HepG2 (cell line): Measurements from ENCODE around the gene ESYT3. TPM values are rescaled to one million over a fixed set of nuclear protein-coding genes. Genes with fewer than 3 reads are reported as not detected.

ENCODE experiments used
- ATAC-seq: fragments of 200-7000 bp; cut with Tn5 transposase; 3 replicates; pipeline ENCODE4 v1.9.1; 2020; ENCODE audit warnings: mild to moderate bottlenecking, moderate library complexity
- BruUV-seq: library from RNA; stranded (reverse); fragments of 400-500 nt; replicated peaks from 2 replicates; lab custom pipeline; 2021; lab: Mats Ljungman, UMichigan
- CTCF ChIA-PET: fragments of 300-600 bp; formaldehyde crosslinking; extraction: SDS; loops from one replicate; lab custom pipeline; 2021; ENCODE audit warnings: low total read pairs, inconsistent platforms, low intra/inter-chr PET ratio; lab: Yijun Ruan, JAX
- POLR2A ChIA-PET: fragments of 350-600 bp; sonication (Branson Sonifier 250); formaldehyde crosslinking; loops from one replicate; lab custom pipeline; 2020; ENCODE audit warnings: antibody characterized with exemption, inconsistent platforms; lab: Yijun Ruan, JAX
- DNase-seq: peaks from one replicate; pipeline ENCODE4 v3.0.0-alpha.2; 2015; ENCODE audit warnings: low spot score
- FAIRE-seq: peaks from 3 replicates; lab custom pipeline; 2011; peaks lifted over from hg19 to GRCh38; lab: Jason Lieb, UNC
- H2AFZ ChIP-seq: one replicate; pipeline ENCODE4 v1.6.1; 2011; ENCODE audit warnings: low read length, inconsistent platforms
- H3K27ac ChIP-seq: fragments of 300-600 bp; 3 replicates; pipeline ENCODE4 v1.8.0; 2011; ENCODE audit warnings: mixed run types, mild to moderate bottlenecking, mixed read lengths, low read length, inconsistent platforms; ENCODE audit not compliant: insufficient read depth; ENCODE audit errors: extremely low read length
- H3K27me3 ChIP-seq, 2 experiments: fragments of 200-600 bp in 1 of 2; 2 replicates in 1 of 2; 3 replicates in 1 of 2; pipeline versions ENCODE4 v1.6.0 to v1.8.0; 2011; ENCODE audit warnings: low read length in 2 of 2, mild to moderate bottlenecking in 2 of 2, moderate library complexity in 2 of 2, inconsistent platforms in 1 of 2; ENCODE audit not compliant: insufficient read depth in 2 of 2, control insufficient read depth in 1 of 2
- H3K36me3 ChIP-seq, 2 experiments: fragments of 200-600 bp in 1 of 2; replicated peaks in 1 of 2; 2 replicates in 1 of 2; 3 replicates in 1 of 2; pipeline versions ENCODE4 v1.5.1 to v1.8.0; 2011; ENCODE audit warnings: low read length in 2 of 2, inconsistent platforms in 1 of 2; ENCODE audit not compliant: insufficient read depth in 2 of 2, control insufficient read depth in 1 of 2
- H3K4me1 ChIP-seq: 2 replicates; pipeline ENCODE4 v1.5.1; 2012; ENCODE audit warnings: low read length, inconsistent platforms; ENCODE audit not compliant: insufficient read depth
- H3K4me2 ChIP-seq: 2 replicates; pipeline ENCODE4 v1.6.0; 2011; ENCODE audit warnings: low read depth, low read length, inconsistent platforms
- H3K4me3 ChIP-seq, 3 experiments: fragments of 200-600 bp in 1 of 3; sonication (generic), shearing (Covaris generic) in 1 of 3; replicated peaks in 1 of 3; 2 replicates each; pipeline ENCODE4 v1.5.1; 2011 to 2016; ENCODE audit warnings: low read length in 3 of 3, inconsistent platforms in 2 of 3, low read depth in 2 of 3, mild to moderate bottlenecking in 2 of 3, control low read depth in 1 of 3, mixed read lengths in 1 of 3; ENCODE audit not compliant: insufficient read depth in 1 of 3
- H3K79me2 ChIP-seq: one replicate; pipeline ENCODE4 v1.6.1; 2011; ENCODE audit warnings: low read length, inconsistent platforms; ENCODE audit not compliant: insufficient read depth
- H3K9ac ChIP-seq: 2 replicates; pipeline ENCODE4 v1.6.0; 2011; ENCODE audit warnings: mild to moderate bottlenecking, low read depth, low read length, inconsistent platforms; ENCODE audit not compliant: insufficient read depth
- H3K9me3 ChIP-seq: 2 replicates; pipeline ENCODE4 v1.5.1; 2012; ENCODE audit warnings: mild to moderate bottlenecking, low read length
- H4K20me1 ChIP-seq: 2 replicates; pipeline ENCODE4 v1.6.0; 2011; ENCODE audit warnings: inconsistent platforms, mild to moderate bottlenecking, low read length, moderate library complexity; ENCODE audit not compliant: insufficient read depth
- SAFB2 ChIP-seq: sonication (generic); formaldehyde crosslinking; IDR thresholded peaks from 2 replicates; pipeline ENCODE4 v1.5.1; 2020; ENCODE audit warnings: missing genetic modification reagents, low read depth, mild to moderate bottlenecking, borderline replicate concordance
- SOX6 ChIP-seq, 2 experiments: fragments of 450-650 bp in 1 of 2; sonication (generic) in 1 of 2; formaldehyde crosslinking in 1 of 2; IDR thresholded peaks; 2 replicates each; pipeline versions ENCODE4 v1.4.0 to v1.6.1; 2017 to 2020; ENCODE audit warnings: antibody characterized with exemption in 1 of 2, mild to moderate bottlenecking in 1 of 2, missing genetic modification reagents in 1 of 2
- ZNF136 ChIP-seq: sonication (generic); formaldehyde crosslinking; IDR thresholded peaks from 2 replicates; pipeline ENCODE4 v1.8.1; 2022; ENCODE audit warnings: low read depth, mild to moderate bottlenecking, moderate library complexity, missing genetic modification reagents
- WGBS: methylation state at CpG from one replicate; pipeline ENCODE4 v1.1.6; 2017; ENCODE audit warnings: low lambda C conversion rate; 5-methylcytosine and 5-hydroxymethylcytosine counted together
- in situ Hi-C: cut with HindIII; loops from 2 replicates; pipeline ENCODE4 v1.10.0; 2017; ENCODE audit warnings: low pct_unique_long_range_greater_than_20kb; ENCODE audit not compliant: extremely low pct_ligation_motif_present
- intact Hi-C: fragments of 100-400 bp; cut with micrococcal nuclease; formaldehyde crosslinking; loops from one replicate; pipeline ENCODE4 v1.10.0; 2022; ENCODE audit not compliant: unreplicated experiment
- polyA plus RNA-seq, 8 experiments: library from polyadenylated mRNA; depleted of rRNA in 3 of 8; stranded (reverse) in 7 of 8; unstranded in 1 of 8; fragments of >200 nt; fragmentation: Illumina TruSeq in 4 of 8; extraction: Trizol in 4 of 8; gene quantifications; 2 replicates each; pipeline versions ENCODE4 v1.2.1 to v1.2.3, GENCODE V29; 2011 to 2016; ENCODE audit warnings: low read depth in 4 of 8, missing spikeins in 1 of 8, mixed read lengths in 1 of 8; ENCODE audit not compliant: insufficient read depth in 1 of 8
- total RNA-seq, 5 experiments: library from RNA; depleted of rRNA; stranded (reverse); fragments of >200 nt; fragmentation: Illumina TruSeq; extraction: Trizol; gene quantifications; 2 replicates each; pipeline ENCODE4 v1.2.3, GENCODE V29; 2016; ENCODE audit warnings: low read depth in 1 of 5
- TF ChIP-seq, protein P1 (sequence below), 2 experiments: fragments of 450-650 bp in 1 of 2; sonication (generic) in 1 of 2; formaldehyde crosslinking; IDR thresholded peaks; 2 replicates each; pipeline versions ENCODE4 v1.5.0 to v1.8.0; 2020 to 2022; ENCODE audit warnings: mild to moderate bottlenecking in 1 of 2, missing genetic modification reagents in 1 of 2
- TF ChIP-seq, protein P2 (sequence below): sonication (generic); formaldehyde crosslinking; IDR thresholded peaks from 2 replicates; pipeline ENCODE4 v1.8.1; 2022; ENCODE audit warnings: low read depth, mild to moderate bottlenecking, missing genetic modification reagents

ESYT3 gene
- total and polyA plus RNA-seq, 2 of the 13 experiments (the other 11 are each of a cell fraction or from before 2014, with no cell fraction given), result 1.5 to 4.1 TPM

DNA sequence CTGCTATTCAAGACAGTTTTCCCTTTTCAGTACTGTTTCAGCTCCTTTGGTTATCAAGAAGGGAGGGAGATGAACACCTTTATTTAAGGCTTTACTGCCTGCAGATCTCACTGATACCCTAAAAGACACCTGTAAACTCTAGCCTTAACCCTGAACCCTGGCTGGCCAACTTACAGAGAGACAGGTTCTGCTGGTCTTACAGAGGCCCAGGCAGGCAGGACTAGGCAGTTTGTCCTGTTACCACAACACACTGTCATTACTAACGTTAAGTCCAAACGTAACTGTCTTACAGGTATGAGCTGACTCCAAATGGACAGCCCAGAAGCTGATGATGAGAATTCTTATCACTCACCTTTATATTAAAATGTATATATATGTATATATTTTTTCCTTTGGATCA is 42.1 kb downstream of the ESYT3 start:
- Histone ChIP-seq H3K9me3 (no peaks in the 10 kb centered on the region), H3K4me1 (no peaks in the 10 kb centered on the region), H3K36me3 (no peaks in the 10 kb centered on the region; a peak in 1 of 5 replicates), H3K27me3 (no peaks in the 10 kb centered on the region), H3K4me3 (no peak overlapping the region), H3K4me2 (no peak overlapping the region), H3K79me2 (no peaks in the 10 kb centered on the region), H4K20me1 (no peaks in the 10 kb centered on the region), H3K9ac (no peak overlapping the region)
- intact Hi-C loops (no loop called here), in situ Hi-C loops (no loop called here)
- no peak for ATAC-seq
- POLR2A ChIA-PET, result no interaction called here
- no peak for FAIRE-seq
- TF ChIP-seq SOX6 (IDR thresholded peaks at IDR 0.05), result no peak
- TF ChIP-seq SOX6 (CRISPR knock-in tag; IDR thresholded peaks at IDR 0.05), result no peak
- TF ChIP-seq, protein P1, sequence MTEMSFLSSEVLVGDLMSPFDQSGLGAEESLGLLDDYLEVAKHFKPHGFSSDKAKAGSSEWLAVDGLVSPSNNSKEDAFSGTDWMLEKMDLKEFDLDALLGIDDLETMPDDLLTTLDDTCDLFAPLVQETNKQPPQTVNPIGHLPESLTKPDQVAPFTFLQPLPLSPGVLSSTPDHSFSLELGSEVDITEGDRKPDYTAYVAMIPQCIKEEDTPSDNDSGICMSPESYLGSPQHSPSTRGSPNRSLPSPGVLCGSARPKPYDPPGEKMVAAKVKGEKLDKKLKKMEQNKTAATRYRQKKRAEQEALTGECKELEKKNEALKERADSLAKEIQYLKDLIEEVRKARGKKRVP (CRISPR knock-in tag; IDR thresholded peaks at IDR 0.05), result no peak
- no peak for TF ChIP-seq SAFB2 (CRISPR knock-in tag)
- TF ChIP-seq, protein P2, sequence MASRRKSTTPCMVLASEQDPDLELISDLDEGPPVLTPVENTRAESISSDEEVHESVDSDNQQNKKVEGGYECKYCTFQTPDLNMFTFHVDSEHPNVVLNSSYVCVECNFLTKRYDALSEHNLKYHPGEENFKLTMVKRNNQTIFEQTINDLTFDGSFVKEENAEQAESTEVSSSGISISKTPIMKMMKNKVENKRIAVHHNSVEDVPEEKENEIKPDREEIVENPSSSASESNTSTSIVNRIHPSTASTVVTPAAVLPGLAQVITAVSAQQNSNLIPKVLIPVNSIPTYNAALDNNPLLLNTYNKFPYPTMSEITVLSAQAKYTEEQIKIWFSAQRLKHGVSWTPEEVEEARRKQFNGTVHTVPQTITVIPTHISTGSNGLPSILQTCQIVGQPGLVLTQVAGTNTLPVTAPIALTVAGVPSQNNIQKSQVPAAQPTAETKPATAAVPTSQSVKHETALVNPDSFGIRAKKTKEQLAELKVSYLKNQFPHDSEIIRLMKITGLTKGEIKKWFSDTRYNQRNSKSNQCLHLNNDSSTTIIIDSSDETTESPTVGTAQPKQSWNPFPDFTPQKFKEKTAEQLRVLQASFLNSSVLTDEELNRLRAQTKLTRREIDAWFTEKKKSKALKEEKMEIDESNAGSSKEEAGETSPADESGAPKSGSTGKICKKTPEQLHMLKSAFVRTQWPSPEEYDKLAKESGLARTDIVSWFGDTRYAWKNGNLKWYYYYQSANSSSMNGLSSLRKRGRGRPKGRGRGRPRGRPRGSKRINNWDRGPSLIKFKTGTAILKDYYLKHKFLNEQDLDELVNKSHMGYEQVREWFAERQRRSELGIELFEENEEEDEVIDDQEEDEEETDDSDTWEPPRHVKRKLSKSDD (CRISPR knock-in tag), result no peak
- TF ChIP-seq ZNF136 (CRISPR knock-in tag), result no peak
- TF ChIP-seq, all 625 proteins: peak for 0
- CTCF ChIA-PET, result no interaction called here
- no TSS peak for BruUV-seq
- DNase-seq, result no peak
- 94% methylated on average over 2 of the region's 2 CpGs for WGBS
- no peak overlapping the region for H3K27ac ChIP-seq
- no peak overlapping the region for H2AFZ ChIP-seq
